ENCODE data around the gene ZNF197.

DNA sequence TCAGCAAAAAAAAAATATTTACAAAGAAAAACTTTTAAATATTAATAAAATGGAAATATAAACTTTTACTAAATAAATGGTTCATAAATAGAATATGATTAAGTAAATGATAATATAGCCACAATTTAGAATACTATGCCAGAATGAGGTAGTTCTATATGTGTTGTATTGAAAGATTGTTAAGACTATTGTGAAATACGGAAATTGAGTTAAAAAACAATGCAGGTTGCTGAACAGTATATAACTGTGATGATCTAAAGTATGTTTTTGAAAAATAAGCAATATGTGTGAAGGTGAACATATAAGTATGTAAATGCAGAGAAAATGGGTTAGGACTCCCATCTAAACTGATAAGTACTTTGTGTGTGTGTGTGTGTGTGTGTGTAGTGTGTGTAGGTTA lies 24.9 kb downstream of the ZNF197 start:
- TF ChIP-seq, protein P1, sequence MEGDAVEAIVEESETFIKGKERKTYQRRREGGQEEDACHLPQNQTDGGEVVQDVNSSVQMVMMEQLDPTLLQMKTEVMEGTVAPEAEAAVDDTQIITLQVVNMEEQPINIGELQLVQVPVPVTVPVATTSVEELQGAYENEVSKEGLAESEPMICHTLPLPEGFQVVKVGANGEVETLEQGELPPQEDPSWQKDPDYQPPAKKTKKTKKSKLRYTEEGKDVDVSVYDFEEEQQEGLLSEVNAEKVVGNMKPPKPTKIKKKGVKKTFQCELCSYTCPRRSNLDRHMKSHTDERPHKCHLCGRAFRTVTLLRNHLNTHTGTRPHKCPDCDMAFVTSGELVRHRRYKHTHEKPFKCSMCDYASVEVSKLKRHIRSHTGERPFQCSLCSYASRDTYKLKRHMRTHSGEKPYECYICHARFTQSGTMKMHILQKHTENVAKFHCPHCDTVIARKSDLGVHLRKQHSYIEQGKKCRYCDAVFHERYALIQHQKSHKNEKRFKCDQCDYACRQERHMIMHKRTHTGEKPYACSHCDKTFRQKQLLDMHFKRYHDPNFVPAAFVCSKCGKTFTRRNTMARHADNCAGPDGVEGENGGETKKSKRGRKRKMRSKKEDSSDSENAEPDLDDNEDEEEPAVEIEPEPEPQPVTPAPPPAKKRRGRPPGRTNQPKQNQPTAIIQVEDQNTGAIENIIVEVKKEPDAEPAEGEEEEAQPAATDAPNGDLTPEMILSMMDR (IDR thresholded peaks at IDR 0.05), result no peak
- no peak for TF ChIP-seq POLR2AphosphoS5 (IDR thresholded peaks at IDR 0.05; ENCODE audit: low read depth, low read length)
